Hematopoietic multipotent progenitor cell treated with erythropoietin and hydrocortisone succinate and interleukin-3 and kit ligand, for 6 days (in vitro differentiated cells): ENCODE measurements around the gene BRAT1.
"Not testable (repeated sequence)": the region's sequence is repeated elsewhere in the genome, so short reads cannot be mapped to it uniquely, and the experiment has no call there.

ENCODE experiments used
- DNase-seq: peaks from one replicate; pipeline ENCODE4 v3.0.0-alpha.2; 2015

The BRAT1 gene

DNA sequence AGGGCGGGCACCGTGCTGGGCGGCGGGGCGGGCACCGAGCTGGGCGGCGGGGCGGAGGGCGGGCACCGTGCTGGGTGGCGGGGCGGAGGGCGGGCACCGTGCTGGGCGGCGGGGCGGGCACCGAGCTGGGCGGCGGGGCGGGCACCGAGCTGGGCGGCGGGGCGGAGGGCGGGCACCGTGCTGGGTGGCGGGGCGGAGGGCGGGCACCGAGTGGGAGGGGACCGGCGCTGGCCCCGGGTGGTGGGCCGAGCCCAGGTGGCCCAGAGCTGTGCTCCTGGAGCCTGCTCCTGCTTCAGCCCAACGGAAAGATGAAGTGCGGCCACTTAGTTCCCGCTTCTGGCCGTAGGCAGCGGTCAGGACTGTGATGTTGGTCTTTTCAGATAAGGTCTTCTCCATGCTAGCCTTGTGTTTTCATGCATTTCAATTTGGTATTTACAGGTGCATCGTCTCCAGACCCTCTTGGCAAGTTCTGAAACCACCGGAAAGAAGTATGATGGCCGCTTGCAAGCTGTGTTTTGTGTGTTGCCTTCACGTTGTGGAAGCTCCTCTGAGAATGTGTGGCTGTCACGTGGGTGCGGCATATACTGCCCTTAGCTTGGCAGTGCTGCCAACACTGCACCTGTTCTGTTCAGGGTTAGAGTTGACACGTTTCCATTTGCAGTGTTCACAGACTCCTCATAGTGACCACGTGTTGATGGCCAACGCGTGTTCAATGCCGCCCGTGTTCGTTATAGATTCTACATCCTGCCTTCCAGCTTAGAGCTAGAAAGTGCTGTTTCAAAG lies 28.7 kb upstream of the BRAT1 start:
- DNase-seq, result no peak

DNA sequence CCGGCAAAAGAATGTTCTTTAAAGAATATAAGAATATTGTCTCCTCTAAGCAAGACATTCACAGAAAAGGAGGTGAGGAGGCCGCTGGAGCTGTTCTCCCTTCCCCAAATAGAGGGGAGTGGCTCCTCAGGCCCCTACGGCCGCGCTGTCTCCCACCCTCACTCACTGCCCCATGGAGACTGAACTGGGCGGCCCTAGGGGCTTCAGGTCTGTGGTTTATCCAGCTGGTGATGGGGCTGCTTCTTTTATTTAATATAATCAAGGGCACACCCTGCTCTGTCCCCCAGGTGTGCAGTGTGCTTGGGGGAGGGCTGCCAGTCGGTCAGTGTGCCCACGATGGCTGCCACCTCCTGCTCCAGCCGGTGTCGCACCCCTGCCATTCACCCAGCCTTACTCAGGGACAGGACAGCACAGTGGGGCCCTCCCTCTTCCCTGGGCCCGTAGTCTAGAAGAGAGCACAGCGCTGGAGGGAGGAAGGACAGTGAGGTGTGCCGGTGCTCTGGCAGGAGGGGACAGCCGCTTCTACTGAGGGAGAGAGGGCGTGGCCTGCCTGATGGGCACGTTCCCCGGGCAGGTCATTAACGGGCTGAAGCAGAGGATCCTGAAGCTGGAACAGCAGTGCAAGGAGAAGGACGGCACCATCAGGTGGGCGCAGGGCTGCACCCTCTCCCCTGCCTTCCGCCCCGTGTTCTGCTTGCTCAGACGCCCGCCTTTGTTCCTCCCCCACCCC lies 26.8 kb upstream of the BRAT1 start:
- no peak for DNase-seq

DNA sequence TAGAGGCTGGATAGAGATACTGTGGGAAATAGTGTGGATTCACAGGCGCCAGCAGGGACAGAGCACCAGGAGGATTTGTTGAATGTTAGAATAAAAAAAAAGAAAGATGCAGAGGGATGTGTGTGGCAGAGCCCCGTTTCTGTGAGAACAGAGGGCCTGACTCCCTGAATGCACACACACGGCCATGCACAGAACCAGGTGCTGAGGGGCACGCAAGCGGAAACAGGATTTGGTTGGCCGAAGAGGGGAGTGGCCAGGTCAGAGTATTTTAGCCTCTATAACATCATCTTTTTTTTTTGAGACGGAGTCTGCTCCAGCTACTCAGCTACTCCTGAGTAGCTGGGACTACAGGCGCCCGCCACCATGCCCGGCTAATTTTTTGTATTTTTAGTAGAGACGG lies 25.3 kb upstream of the BRAT1 start:
- DNase-seq, result no peak

DNA sequence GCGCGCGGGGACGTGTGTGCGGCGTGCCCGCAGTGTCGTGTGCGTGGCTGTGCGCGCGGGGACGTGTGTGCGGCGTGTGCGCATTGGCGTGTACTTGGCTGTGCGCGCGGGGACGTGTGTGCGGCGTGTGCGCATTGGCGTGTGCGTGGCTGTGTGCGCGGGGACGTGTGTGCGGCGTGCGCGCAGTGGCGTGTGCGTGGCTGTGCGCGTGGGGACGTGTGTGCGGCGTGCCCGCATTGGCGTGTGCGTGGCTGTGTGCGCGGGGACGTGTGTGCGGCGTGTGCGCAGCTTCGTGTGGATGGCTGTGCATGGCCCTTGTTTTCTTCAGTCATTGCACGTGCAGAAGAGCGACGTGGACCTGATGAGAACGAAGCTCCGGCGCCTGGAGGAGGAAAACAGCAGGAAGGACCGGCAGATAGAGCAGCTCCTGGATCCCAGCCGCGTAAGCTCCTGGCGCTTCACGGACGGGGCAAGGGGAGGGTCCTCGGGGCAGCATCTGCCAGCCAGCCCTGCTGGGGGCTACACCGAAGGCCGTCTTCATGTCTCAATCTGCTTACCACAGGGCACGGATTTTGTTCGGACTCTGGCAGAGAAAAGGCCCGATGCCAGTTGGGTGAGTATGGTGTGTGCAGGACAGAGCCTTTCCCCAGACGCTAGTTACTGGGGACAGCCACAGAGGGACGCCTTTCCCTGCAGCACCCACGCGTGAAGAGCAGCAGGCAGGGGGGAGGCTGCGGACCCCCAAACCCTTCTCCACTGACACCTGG lies 22.8 kb upstream of the BRAT1 start:
- no peak for DNase-seq

DNA sequence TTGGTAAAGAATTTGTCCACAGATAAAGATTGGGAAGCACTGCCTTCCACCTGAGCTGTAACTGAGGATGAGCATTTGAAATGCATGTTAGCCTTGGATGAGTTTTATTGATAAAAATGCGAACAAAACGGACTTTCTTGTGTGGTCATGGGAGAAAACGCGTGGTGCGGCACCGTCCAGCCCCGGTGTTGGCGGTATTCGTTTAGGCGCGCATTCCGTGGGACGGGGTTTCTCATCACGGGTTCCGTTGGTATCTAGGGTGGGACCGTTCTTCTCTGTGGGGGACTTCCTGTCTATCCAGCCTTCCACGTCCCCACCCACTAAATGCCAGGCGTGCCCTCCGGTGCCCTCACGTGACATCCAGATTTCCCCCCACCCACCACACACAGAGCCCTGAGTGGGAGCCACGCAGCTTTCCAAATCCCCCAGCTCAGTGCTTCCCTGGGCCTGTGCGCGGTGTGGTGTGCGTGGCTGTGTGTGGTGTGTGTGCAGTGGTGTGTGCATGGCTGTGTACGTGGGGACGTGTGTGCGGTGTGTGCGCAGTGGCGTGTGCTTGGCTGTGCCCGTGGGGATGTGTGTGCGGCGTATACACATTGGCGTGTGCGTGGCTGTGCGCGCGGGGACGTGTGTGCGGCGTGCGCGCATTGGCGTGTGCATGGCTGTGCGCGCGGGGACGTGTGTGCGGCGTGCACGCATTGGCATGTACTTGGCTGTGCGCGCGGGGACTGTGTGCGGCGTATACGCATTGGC lies 21.6 kb upstream of the BRAT1 start:
- DNase-seq, result no peak

DNA sequence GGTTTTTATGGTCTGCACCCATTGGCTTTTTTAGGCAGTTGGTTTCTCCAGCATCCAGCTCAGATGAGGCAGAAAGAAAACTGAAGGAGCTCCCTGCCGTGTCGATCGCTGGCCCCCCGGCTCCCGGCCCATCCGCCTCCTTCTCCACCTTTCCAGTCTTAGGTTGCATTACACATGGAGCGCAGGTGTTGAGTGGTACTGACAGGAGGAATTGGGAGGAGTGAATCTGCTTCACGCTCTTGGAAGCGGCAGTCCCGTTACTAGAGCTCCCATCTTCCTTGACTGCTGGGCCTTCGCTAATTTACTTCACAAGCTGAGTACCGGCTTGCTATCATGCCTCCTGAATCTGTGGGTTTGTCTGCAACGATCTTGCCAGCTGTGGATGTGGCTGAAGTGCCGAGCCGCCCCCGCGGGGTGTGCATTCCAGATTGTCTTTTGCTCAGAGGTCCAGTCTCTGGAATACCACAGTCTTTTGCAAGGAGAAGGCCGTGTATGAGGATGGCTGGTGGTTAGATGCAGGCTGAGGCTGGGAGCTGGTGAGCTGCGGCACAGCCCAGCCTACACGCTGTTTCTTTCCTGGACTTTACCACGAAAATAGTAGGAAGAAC lies 20.5 kb upstream of the BRAT1 start:
- no peak for DNase-seq

DNA sequence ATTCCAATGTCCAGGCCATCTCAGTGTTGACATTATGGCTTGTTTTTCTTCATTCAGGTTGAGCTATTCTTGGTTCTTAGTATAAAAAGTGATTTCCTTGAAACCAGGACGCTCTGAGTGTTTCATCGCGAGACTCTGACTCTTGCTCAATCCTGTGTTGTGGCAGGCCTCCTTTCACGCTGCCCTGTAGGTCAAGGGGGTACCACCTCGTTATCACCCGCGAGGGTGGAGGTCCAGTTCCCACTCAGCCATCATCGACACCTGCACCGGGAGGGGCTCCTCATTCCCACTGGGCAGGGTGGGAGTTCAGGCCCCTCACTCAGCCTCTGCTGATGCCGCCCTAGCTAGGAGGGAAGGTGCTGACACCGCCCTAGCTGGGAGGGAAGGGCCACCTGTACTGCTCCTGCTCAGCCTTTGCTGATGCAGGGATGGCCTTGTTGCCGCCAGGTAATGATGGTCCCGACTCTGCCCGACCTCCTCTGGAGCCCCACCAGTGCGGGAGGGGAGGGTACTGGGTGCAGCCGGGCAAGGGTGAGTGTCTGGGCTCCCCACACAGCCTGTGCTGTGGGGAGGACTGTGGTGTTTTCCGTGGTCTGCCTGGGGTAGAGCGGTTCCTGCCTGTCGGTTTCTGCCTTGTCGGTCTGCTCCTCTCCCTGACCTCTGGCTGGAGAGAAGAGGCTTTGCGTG lies 19.9 kb upstream of the BRAT1 start:
- DNase-seq, result no peak

DNA sequence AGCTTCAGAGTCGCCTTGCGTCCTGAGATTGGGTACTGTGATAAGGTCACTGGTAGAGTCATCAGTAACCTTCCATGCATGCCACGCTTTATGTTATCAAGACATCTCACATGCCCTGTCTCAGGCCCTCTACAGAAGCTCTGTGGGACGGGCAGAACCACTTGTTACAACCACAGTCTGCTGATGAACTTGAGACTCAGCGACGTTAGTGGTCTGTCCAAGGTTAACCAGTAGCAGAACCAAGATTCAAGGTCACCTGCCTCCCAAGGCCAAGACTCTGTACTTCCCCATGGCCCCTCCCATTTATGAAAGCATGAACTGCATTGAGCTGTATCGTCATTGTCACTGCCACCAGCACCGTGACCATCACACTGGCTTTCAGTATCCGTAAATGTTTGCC lies 18.4 kb upstream of the BRAT1 start:
- DNase-seq, result peak; percentile 11

DNA sequence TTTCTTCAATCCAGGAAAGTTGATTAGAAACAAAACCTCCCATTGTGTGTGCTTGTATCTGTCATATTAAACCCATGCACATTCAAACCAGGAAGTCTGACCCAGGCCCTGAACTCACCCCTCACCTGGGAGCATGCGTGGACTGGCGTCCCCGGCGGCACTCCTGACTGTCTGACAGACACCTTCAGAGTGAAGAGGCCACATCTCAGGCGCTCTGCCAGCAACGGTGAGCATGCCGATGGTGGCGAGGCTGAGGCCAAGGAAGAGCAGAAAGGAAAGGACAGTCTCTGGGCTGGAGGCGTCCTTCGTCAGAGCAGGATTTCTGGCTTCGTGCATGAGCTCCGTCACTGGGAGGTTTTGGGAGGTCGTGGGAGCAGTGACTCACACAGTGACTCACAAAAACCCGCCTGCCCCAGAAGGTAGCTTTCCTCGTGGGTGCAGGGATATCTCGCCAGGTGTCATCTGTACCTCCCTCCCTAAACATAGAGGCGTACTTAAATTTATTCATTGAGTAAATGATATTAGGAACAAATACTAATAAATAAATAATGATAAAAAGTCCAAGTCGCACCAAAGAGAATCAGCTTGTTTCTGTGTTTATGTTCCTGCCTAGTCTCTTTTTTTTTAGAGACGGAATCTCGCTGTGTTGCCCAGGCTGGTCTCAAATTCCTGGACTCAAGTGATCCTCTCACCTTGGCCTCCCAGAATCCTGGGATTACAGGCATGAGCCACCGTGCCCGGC lies 16.9 kb upstream of the BRAT1 start:
- DNase-seq, result no peak

DNA sequence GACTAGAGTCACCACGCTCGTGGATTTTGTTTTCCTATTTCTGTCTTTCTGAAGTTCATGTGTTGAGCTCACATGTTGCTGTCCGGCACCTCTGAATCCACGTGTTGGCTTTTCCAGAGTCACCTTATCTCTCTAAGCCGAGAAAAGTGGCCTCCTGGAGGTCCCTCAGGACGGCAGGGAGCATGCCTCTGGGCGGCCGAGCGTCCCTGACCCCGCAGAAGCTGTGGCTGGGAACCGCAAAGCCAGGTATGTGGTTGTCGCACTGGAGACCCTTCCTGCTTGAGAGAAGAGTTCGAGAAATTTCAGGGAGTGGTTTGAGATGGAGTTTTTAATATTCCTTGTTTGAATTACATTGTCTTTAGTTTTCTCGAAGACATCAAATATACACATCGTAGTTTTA lies 16.1 kb upstream of the BRAT1 start:
- DNase-seq, result no peak

DNA sequence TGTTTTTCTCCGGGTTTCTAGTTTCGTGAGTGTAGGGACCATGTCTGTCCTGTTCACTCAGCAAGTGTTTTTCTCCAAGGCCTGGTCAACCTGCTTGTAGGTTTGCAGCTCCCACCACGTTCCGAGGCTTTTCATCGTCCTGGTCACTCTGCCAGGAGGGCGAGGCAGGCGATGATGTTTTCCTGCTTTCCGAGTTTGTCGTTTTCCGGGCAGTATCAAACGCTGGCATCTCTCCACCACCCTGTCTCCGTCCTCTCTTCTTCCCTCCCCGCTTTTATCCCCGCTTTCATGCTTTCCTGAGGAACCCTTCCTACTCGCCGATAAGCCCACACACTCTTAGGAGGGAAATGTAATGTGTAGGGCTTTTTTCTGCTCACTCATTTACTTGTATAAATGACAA lies 14.7 kb upstream of the BRAT1 start:
- DNase-seq, result no peak

DNA sequence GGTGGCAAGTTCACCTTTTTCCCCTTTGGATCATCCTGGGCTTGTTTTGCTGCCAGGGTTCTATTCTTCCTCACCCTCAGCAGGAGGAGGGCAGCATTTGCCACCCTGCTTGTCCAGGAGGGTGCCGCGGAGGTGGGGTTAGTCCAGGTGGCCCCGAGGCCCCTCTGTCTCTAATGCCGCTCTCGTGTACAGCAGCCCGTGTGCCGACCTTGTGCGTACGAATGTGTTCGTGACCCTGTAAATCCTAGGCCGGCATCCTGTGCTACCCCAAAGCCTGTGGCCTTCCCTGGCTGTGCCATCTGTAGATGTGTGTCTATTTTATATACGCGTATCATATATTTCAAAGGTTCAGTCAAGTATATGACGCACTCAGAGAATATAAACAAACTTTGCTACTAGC lies 14.1 kb upstream of the BRAT1 start:
- no peak for DNase-seq

DNA sequence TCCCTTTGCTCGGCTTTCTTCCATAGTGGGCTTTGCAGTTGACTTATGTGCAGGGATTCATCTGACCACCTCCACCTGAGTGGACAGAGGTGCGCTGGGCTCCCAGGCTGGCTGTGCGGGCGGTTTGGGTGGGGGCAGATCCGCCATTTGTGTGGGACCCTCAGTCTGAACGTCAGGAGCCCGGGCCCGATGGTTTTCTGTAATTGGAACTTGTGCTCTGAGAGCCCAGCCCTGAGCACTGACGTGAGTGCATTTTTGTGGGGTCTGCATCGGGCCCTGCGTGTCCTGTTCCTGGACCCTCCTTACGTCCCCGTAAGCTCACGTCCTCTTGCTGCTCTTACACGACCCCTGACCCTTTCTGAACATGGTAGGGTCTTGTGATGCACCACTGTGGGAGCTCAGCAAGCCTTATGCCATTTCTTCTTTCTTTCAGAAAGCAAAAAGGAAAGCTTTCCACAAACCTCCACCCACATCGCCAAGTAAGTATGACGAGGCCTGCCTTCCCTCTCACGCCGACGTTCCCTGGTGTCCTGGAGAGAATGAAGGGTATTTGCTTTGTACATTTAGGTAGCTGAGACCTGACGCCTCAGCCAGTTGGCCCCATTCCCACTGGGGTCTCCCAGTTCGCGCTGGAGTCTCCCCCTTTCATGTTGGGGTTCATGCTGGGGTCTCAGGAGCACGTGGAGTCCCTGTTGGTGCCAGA lies 13.3 kb upstream of the BRAT1 start:
- no peak for DNase-seq

DNA sequence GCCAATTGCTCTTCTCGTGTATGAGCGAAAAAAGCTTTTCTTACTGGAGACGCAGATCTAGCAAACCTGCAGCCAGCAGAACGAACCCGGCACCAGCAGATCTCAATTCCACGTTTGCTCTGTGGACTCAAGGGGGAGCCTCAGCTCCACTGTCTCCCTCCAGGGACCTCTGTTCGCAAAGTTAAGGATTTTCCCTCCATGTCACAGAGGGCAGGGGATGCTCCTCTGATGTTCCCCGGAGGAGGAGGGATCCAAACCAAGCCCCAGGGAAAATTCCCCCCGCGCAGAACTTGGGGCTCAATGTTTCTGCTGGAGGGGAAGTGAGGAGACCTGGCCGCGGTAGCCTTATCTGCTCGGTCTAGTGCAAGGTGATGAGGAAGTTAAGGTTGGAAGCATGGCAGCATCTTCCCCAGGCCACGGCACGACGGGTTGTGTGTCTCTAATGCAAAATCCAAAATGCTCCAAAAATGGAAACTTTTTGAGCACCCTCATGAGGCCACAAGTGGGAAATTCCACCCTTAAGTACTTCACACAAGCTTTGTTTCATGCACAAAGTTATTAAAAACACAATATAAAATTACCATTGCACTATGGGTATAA lies 12.5 kb upstream of the BRAT1 start:
- peak; percentile 39 for DNase-seq

DNA sequence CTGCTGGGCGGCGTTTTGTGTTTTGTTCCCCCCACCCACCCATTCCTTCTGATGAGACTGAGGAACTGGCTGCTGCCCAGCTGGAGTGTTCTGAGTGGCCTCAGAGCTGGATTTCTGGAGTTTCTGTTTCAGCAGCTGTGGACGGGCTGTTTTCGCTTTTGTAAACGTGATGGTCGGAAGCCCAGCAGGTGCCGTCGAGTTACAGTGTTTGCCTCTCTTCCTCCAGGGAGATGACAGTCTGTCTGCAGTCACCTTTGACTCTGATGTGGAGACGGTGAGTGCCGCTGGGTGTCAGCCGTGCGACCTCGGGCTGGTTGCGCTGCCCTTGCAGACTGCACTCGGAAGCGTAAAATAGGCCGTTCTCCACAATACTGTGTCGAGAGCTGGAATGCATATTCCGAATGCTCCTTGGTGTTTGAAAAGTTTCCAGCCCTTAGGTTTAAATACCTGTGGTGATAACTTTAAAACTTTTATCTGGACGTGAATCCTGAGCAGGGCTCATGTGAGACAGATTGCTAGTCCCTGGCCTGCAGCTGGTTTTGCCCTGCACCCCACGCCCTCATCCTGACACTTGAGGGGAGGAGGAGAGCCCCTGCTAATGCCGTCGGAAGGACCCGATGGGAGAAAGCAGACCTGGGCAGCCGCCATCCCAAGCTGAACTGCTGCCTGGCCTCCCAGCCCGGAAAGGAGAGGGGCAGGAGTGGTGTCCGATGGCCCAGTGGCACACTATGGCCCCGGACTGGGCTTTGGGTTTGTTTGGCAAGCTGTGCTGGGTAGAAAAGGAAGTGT lies 11.8 kb upstream of the BRAT1 start:
- DNase-seq, result no peak

DNA sequence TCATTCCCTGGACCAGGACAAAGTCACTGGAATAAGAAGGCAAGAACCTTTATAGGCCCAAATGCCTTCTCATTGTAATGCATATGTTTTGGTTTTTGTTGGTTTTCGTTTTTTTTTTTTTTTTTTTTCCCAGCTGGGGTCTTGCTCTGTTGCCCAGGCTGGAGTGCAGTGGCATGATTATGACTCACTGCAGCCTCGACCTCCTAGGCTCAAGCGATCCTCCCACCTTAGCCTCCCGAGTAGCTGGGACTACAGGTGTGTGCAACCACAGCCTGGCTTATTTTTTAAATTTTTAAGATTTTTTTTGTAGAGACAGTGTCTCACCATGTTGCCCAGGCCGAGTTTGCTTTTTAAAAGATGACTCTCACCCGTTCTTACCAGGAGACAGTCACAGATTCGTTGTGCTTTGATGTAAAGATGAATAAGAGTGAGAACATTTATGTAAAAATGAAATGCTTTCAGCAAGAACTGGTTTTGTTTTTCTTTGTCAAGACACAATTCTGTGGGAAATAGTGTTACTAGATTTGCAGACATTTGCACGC lies 11.1 kb upstream of the BRAT1 start:
- DNase-seq, result no peak

DNA sequence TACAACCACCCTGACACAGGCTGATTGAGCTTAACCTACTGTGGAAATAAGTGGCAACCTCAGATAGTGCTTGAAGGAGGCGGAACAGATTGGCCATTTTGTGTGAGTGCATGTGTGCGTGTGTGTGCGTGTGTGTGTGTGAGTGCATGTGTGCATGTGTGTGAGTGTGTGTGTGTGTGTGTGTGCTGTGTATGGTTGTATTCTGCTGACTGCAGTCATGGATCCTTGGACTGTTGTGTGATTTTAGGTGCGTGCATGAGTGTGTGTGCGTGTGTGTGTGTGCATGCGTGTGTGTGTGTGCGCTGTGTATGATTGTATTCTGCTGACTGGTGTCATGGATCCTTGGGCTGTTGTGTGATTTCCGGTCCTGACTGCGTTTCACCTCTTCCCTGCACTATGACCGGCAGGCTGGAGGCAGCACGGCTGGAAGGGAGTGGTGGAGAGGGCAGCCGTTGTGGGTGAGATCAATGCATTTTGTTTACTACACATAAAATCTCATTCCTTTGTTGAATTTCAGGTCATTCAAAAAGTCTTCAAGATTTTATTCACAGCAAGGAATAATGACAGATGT lies 9.7 kb upstream of the BRAT1 start:
- DNase-seq, result no peak

DNA sequence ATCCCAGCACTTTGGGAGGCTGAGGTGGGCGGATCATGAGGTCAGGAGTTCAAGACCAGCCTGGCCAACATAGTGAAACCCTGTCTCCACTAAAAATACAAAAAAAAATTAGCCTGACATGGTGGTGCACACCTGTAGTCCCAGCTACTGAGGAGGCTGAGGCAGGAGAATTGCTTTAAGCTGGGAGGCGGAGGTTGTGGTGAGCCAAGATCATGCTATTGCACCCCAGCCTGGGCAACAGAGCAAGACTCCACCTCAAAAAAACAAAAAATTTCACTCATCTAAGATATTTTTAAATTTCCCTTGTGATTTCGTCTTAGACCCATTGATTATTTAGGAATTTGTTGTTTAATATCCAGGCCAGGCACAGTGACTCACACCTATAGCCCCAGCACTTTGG lies 8.6 kb upstream of the BRAT1 start:
- DNase-seq, result not testable (repeated sequence)
